GM23338 (cell line): ENCODE data around the gene PNMA8B. TPM values are rescaled to one million over a fixed set of nuclear protein-coding genes. Genes with fewer than 3 reads are reported as not detected.
A peak's percentile ranks its signal among the peaks of the same experiment; 100 is the strongest.

Experiments used
- ATAC-seq: fragments of 200-7000 bp; cut with Tn5 transposase; 3 replicates; pipeline ENCODE4 v1.9.1; 2020
- DNase-seq: peaks from one replicate; pipeline ENCODE4 v3.0.0-alpha.2; 2015; ENCODE audit warnings: low spot score
- H2AFZ ChIP-seq: fragments of 200-600 bp; sonication (generic); 2 replicates; pipeline ENCODE4 v1.8.0; 2016; ENCODE audit warnings: antibody characterized with exemption, mild to moderate bottlenecking, moderate library complexity
- H3F3A ChIP-seq: fragments of 200-600 bp; sonication (generic); replicated peaks from 2 replicates; pipeline ENCODE4 v1.8.0; 2017; ENCODE audit warnings: antibody characterized with exemption, mixed run types, low read depth
- H3K27ac ChIP-seq: fragments of 200-600 bp; sonication (generic); 2 replicates; pipeline ENCODE4 v1.6.1; 2016; ENCODE audit warnings: low read depth
- H3K27me3 ChIP-seq: fragments of 200-600 bp; sonication (generic); 2 replicates; pipeline ENCODE4 v1.8.0; 2016; ENCODE audit warnings: mild to moderate bottlenecking, mixed run types, moderate library complexity; ENCODE audit not compliant: insufficient read depth
- H3K36me3 ChIP-seq: fragments of 200-600 bp; sonication (generic); 2 replicates; pipeline ENCODE4 v1.8.0; 2016; ENCODE audit warnings: mild to moderate bottlenecking; ENCODE audit not compliant: insufficient read depth
- H3K4me1 ChIP-seq: fragments of 200-600 bp; sonication (generic); 2 replicates; pipeline ENCODE4 v1.8.0; 2016; ENCODE audit warnings: mild to moderate bottlenecking, moderate library complexity; ENCODE audit not compliant: insufficient read depth
- H3K4me2 ChIP-seq: fragments of 200-600 bp; sonication (generic); 2 replicates; pipeline ENCODE4 v1.7.1; 2017; ENCODE audit warnings: mixed run types
- H3K4me3 ChIP-seq: fragments of 200-600 bp; sonication (generic); 2 replicates; pipeline ENCODE4 v1.6.1; 2016; ENCODE audit warnings: mixed run types
- H3K79me2 ChIP-seq: fragments of 200-600 bp; sonication (generic); replicated peaks from 2 replicates; pipeline ENCODE4 v1.8.0; 2017; ENCODE audit warnings: mild to moderate bottlenecking; ENCODE audit not compliant: insufficient read depth
- H3K9me2 ChIP-seq: fragments of 200-600 bp; sonication (generic); 2 replicates; pipeline ENCODE4 v1.8.0; 2017; ENCODE audit not compliant: insufficient read depth
- H4K20me1 ChIP-seq: fragments of 200-600 bp; sonication (generic); replicated peaks from 2 replicates; pipeline ENCODE4 v1.8.0; 2017; ENCODE audit warnings: mild to moderate bottlenecking; ENCODE audit not compliant: insufficient read depth
- H3K27ac Mint-ChIP-seq: 2 replicates; pipeline ENCODE4 v1.8.0; 2020; ENCODE audit warnings: inconsistent platforms, mild to moderate bottlenecking, moderate library complexity, mixed read lengths
- H3K27me3 Mint-ChIP-seq: 3 replicates; pipeline ENCODE4 v1.8.0; 2022; ENCODE audit warnings: low read depth, mild to moderate bottlenecking, moderate library complexity, mixed read lengths, inconsistent platforms; ENCODE audit not compliant: insufficient read depth, poor library complexity
- H3K36me3 Mint-ChIP-seq: 3 replicates; pipeline ENCODE4 v1.8.0; 2021; ENCODE audit warnings: low read depth, mild to moderate bottlenecking, inconsistent platforms, moderate library complexity, mixed read lengths
- H3K4me1 Mint-ChIP-seq: 3 replicates; pipeline ENCODE4 v1.8.0; 2020; ENCODE audit warnings: mild to moderate bottlenecking, inconsistent platforms, mixed read lengths
- H3K4me3 Mint-ChIP-seq: 3 replicates; pipeline ENCODE4 v1.8.0; 2021; ENCODE audit warnings: moderate library complexity, mild to moderate bottlenecking, inconsistent platforms, mixed read lengths
- H3K9me3 Mint-ChIP-seq: 3 replicates; pipeline ENCODE4 v1.8.0; 2020; ENCODE audit warnings: moderate library complexity, mild to moderate bottlenecking, inconsistent platforms, mixed read lengths
- CREB1 ChIP-seq: fragments of 250-450 bp; sonication (Bioruptor Pico); IDR thresholded peaks from 2 replicates; pipeline ENCODE4 v1.5.0; 2020; ENCODE audit warnings: low read depth, mild to moderate bottlenecking, moderate library complexity
- CTCF ChIP-seq, 2 experiments: fragments of 200-600 bp in 1 of 2; sonication (generic) in 1 of 2; conservative IDR thresholded peaks; 2 replicates each; pipeline versions ENCODE4 v1.5.1 to v1.6.1; 2016 to 2017; ENCODE audit warnings: antibody characterized with exemption in 2 of 2, low read depth in 2 of 2, mild to moderate bottlenecking in 2 of 2, moderate library complexity in 1 of 2
- EZH2 ChIP-seq: fragments of 200-600 bp; sonication (generic); IDR thresholded peaks from one replicate; pipeline ENCODE4 v1.8.0; 2017; ENCODE audit warnings: antibody characterized with exemption, mild to moderate bottlenecking, low read depth; ENCODE audit not compliant: unreplicated experiment
- EZH2phosphoT487 ChIP-seq: fragments of 200-600 bp; sonication (generic); IDR thresholded peaks from one replicate; pipeline ENCODE4 v1.8.1; 2018; ENCODE audit warnings: antibody characterized with exemption; ENCODE audit not compliant: unreplicated experiment
- JUNB ChIP-seq: IDR thresholded peaks from one replicate; pipeline ENCODE4 v1.6.1; 2016; ENCODE audit warnings: antibody characterized with exemption; ENCODE audit not compliant: unreplicated experiment
- NANOG ChIP-seq: IDR thresholded peaks from 2 replicates; pipeline ENCODE4 v1.6.1; 2016; ENCODE audit warnings: antibody characterized with exemption, borderline replicate concordance
- REST ChIP-seq: IDR thresholded peaks from one replicate; pipeline ENCODE4 v1.6.1; 2018; ENCODE audit warnings: antibody characterized with exemption; ENCODE audit not compliant: unreplicated experiment
- ZNF114 ChIP-seq: fragments of 250-450 bp; sonication (Bioruptor Pico); IDR thresholded peaks from 2 replicates; pipeline ENCODE4 v1.5.0; 2020; ENCODE audit warnings: mild to moderate bottlenecking, moderate library complexity
- ZNF331 ChIP-seq: fragments of 250-450 bp; sonication (Bioruptor Pico); IDR thresholded peaks from 2 replicates; pipeline ENCODE4 v1.5.0; 2020; ENCODE audit warnings: low read depth, mild to moderate bottlenecking, moderate library complexity
- ZNF462 ChIP-seq: fragments of 250-450 bp; sonication (Bioruptor Pico); IDR thresholded peaks from 2 replicates; pipeline ENCODE4 v1.5.0; 2020; ENCODE audit warnings: mild to moderate bottlenecking, moderate library complexity
- polyA plus RNA-seq: library from polyadenylated mRNA; unstranded; fragments of >200 nt; fragmentation: Nextera tagmentation; extraction: Ambion mirVana; gene quantifications from 2 replicates; pipeline ENCODE4 v1.2.1, GENCODE V29; 2016
- total RNA-seq: library from RNA; depleted of rRNA; stranded (reverse); fragments of >200 nt; shearing (Covaris generic); gene quantifications from 2 replicates; pipeline ENCODE4 v1.2.3, GENCODE V29; 2014

PNMA8B gene
- total and polyA plus RNA-seq, 2 experiments from 2014 or later, result 0.44 to 1.7 TPM

- H3K36me3 Mint-ChIP-seq, result no peaks in the 10 kb centered on the region
- peak; percentile 51 for DNase-seq
- Histone ChIP-seq H2AFZ (no peak overlapping the region), H3F3A (no peaks in the 10 kb centered on the region), H3K27ac (no peak overlapping the region), H3K4me3 (no peak overlapping the region), H3K36me3 (no peaks in the 10 kb centered on the region), H3K4me2 (no peak overlapping the region), H3K4me1 (no peaks in the 10 kb centered on the region), H4K20me1 (no peaks in the 10 kb centered on the region), H3K79me2 (no peaks in the 10 kb centered on the region), H3K27me3 (no peaks in the 10 kb centered on the region), H3K9me2 (no peaks in the 10 kb centered on the region)
- H3K4me3 Mint-ChIP-seq, result no peak overlapping the region
- H3K27ac Mint-ChIP-seq, result no peak overlapping the region
- TF ChIP-seq CTCF (conservative IDR thresholded peaks at IDR 0.05; ENCODE audit: low read depth in 2 of 2) (no peak), CREB1 (no peak), ZNF462 (no peak), ZNF331 (CRISPR knock-in tag) (no peak), ZNF114 (no peak), JUNB (no peak), REST (no peak), NANOG (no peak), EZH2phosphoT487 (no peak), EZH2 (no peak)
- no peak for ATAC-seq
- H3K9me3 Mint-ChIP-seq, result no peaks in the 10 kb centered on the region
- H3K4me1 Mint-ChIP-seq, result no peaks in the 10 kb centered on the region
- H3K27me3 Mint-ChIP-seq, result peaks cover 4% of the 10 kb centered on the region
Measured at GRCh38 chr19:46503848-46504453, 8.3 kb upstream of the PNMA8B start.
